A204.1 (cell line): ENCODE results near the gene SKAP1.
A peak's percentile ranks its signal among the peaks of the same experiment; 100 is the strongest.
"Not testable (repeated sequence)": the region's sequence is repeated elsewhere in the genome, so short reads cannot be mapped to it uniquely, and the experiment has no call there.

ENCODE experiments used
- FAIRE-seq: peaks from 2 replicates; lab custom pipeline; 2012; peaks lifted over from hg19 to GRCh38; lab: Jason Lieb, UNC

SKAP1 gene

DNA sequence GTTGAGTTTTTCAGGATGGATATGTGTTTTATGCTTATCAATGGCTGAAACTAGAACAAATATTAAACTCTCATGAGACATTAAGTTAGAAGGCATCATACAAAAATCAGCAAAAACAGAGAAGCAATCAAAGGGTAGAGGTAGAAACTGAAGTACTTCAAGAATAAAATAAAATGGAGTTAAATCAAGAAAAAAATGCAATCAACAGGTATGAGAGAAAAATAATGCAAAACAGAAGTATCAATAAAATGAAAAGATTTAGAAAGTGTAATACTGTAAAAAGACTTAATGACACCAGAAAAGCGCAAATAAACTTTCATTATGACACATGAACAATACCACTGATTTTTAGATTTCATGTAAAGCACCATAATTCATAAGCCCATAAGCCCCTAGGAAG, 112.3 kb downstream of the SKAP1 start:
- FAIRE-seq, result no peak

DNA sequence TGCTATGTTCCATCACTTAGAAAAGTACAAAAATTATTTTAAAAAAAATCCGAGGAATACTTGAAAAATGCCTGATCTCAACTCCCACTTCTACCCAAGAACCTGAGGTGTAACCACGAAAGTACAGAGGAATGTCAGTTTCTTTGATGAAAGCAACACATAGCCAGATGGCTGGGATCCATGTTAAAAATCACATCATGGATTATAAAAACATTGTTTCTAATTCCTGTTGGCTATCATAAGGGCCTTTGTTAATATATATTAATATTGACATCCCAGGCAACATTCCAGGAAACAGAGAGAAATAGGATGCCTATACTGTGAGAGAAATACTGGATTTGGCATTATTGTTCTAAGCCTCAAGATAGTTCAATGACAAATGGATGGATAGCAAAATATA, 115.3 kb downstream of the SKAP1 start:
- FAIRE-seq, result no peak

DNA sequence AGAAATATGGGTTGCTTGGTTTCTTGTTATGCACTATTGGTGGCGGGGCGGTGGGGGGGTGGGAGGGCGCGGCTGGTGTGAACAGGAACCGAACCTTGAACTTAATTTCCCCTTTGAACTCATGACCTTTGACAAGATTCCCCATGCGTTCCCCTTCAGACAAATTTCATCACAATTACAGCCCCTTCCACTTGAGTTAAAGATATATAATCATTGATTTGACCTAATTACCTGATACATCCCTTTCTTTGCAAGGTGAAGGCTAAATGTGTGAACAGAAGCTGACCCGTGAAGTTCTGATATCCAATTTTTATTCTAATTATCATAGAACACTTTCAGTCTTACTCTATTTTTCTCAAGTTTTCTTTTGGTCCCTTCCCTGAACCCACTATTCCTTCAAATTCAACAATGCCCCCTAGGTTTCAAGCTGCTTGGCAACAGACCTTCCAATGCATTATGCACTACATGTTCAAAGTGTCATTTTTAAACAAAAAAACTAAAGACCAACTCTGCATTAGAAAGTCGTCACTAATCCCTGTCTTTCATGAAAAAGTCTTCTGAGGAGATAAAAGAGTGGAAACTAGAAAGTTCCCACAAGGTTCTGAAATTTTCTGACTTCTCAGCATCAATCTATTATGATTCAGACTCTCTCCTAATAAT, 116.8 kb downstream of the SKAP1 start:
- FAIRE-seq, result no peak

DNA sequence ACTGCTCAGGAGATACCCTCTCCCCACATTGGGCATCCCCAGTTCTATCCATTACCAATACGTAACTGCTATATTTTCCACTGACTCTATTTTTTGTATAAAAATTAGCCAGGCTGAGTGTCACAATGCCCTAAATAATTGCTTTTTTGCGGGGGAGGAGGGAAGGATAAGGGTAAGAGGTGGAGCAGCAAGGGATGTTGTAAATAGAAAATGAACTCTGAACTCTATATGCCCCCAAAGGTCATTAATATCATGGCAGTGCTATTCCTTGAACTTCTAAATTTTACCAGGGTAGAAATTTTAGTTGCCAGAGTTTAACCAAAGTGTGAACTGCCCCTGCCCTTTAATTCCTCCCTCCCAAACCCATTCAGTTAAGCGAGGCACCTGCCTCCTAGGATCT, 118.7 kb downstream of the SKAP1 start:
- no peak for FAIRE-seq

DNA sequence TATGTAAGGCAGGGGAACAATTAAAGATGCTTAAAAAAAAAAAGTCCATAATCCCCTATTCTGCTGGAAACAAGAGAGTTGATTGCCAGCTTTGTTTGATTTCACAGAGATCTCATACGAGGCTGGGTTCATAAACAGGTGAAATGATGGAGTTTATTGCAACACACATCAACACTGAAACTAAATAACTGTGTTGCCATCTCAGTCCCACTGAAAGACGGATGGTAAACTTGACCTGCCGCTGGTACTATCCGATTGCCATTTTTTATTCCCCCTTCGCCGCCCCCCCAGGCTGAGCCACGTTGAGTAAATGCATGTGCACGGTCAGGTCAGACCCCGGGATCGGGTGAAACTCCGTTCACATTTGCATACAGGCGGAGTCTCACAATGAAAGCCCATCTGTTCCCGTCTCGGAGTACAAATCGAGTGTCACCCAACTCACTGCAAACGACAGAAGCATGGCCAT, 119.2 kb downstream of the SKAP1 start:
- no peak for FAIRE-seq

DNA sequence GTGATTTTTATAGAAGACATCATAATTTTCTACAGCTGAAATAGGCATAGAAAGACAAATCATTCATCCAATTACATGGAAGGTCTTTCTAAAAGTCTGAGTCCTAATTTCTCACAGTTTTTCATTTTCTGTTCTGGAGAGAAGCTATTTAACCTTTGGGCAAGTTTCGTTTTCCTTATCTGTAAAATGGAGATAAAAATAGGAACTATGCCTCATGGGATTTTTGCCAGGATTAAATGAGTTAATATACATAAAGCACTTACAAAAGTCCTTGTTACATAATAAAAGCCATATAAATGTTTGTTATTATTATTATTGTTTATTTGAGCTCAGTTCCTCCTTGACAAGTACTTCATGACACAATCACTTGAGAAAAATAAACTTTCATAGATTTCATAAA, 121.4 kb downstream of the SKAP1 start:
- no peak for FAIRE-seq

DNA sequence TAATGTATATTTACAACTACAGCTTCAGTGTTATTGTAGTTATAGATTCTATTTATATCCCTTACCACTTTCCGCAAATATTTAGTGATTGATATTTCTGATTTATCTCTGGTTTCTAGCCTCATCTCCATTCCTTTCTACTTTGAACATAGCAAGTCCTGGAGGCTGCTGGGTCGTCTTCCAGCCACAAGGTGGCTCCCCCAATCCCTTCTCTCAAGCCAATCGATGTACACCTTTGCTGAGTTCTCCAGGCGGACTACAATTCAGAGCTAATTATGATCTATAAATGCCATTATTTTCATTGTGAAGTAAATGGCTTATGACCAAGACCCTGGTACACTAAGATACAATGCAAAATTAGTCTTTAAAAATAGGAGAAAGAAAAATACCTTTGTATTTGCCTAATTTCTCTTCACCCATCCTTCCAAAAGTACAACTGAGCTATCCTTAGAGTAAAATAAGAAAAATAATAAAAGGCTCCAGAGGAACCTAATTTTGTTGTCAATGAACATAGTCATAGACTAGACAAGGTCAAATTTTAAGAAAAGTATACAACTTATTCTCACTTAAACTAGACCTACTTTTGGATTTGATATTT, 122.1 kb downstream of the SKAP1 start:
- peak; percentile 27 for FAIRE-seq

DNA sequence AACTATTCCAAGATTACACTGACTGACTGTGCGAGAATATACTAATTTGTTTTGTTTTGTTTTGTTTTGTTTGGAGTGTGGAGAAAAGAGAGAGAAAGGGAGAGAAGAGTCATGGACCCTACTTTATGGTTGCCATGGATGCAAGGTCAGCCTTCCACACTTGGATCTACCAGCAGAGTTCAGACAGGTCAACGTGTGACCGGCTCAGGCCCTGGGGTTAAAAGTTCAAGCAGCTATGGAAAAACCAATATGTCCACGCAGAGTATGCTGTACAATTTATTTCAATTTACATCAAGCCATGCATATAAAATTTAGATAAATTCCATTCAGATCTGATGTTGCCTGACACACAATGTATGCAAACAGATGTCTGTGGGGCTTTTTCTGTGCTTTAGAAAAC, 122.8 kb downstream of the SKAP1 start:
- FAIRE-seq, result no peak

DNA sequence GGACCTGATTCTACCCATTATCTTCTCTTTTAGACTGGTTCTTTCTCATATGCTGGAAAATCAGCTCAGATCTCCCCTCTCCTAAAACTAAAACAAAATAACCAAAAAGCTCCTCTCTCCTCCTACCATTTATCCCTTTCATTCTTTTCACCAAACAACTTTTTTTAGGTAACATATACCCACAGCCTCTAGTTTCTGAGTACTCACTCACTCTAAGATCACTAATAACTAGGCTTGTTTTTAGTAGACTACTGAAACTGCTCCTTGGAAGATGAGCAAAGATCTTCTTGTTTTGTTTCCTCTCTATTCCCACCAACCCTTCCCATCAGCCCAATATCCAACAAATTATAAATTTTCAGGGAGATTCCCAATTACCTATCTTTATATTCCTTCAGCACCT, 129.0 kb downstream of the SKAP1 start:
- FAIRE-seq, result no peak

DNA sequence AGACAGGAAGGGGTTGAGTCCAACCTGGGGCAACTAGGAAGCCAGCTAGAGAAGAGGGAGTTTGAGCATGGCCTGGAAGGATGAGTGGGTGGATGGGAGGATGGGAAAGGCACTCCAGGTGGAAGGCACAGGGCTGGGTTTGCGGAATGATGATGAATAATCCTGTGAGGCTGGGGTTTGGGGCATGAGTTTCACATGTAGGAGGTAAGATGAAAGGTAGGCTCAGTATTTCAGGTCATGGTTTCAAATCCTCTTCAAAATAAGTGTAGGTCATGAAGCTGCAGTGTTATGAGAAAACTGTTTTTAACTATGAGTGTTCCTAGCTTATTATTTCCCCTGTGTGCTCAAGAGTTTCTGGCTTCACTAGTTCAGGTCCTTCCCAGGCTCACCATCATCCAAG, 130.3 kb downstream of the SKAP1 start:
- no peak for FAIRE-seq

DNA sequence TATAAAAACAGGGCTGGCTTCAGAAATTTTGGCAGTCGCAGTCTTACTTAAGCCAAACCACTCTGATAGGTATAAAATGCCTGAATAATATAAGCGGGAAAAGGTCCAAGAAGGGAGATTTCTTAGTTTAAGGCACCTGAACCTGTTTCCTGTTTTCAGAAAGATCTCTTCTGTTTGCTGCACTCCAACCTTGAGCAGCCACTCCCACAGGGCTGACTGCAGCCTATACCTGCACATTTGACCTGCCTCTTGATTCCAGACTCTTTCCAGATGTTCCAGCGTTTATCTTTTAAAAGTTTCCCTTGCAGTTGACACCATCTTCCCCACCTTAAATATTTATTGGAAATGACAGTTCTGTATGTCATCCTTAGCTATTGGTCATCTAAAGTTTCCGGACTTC, 132.2 kb downstream of the SKAP1 start:
- FAIRE-seq, result no peak

DNA sequence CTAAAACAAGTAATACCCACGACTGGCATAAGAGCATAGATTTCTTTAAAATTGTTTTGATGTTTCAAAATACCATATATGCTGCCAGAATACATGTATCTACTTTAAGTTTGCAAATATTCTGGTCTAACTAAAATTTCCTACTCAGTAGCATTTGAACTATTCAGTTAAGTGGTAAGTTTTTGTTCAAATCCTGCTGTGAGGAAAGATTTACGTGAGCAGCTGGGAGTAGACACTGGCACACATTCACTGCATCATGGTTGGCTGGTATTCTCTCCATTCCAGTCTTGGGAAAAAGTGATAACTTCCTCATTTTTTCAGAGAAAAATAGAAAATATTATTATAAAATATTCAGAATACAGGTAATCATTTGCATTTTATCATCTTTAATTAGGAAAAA, 133.6 kb downstream of the SKAP1 start:
- FAIRE-seq, result no peak

DNA sequence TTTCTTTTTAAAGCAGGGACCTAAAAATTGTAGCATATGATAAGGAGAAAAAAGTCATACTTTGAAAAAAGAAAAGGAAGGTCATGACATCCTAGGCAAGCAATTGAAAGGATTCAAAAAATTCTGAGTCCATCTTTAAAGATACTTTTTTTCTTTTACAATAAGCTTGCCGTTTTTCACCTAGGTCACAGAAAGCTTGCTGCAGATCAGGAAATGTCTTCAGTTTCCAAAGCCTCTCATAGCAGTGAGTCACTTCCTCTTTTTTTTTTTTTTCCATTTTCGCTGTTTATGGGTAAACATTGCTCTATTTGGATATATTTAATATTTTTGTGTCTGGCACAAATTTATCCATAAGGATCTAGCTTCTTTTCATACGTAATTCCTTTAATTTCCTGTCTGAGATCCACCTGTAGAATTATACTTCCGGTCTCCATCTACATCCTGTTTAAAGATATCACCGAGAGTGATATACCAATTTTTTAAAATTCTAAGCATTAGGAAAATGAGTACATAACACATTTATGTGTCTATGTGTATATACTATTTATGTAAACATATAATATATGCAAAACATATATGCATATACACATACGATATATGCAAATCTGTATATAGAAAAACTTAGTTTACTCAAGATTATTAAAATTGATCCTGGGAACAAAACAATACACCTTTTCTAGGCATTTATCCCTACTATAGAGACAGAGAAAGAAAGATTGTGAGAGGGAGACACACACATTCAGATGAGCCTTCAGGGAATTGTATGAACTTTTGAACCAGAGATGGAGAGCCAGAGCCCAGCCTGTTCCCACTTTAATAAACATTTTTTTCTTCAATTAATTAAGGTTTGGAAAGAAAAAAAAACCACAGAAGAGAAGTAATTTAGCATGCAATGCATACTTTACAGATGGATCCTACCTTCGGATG, 134.4 kb downstream of the SKAP1 start:
- no peak for FAIRE-seq

DNA sequence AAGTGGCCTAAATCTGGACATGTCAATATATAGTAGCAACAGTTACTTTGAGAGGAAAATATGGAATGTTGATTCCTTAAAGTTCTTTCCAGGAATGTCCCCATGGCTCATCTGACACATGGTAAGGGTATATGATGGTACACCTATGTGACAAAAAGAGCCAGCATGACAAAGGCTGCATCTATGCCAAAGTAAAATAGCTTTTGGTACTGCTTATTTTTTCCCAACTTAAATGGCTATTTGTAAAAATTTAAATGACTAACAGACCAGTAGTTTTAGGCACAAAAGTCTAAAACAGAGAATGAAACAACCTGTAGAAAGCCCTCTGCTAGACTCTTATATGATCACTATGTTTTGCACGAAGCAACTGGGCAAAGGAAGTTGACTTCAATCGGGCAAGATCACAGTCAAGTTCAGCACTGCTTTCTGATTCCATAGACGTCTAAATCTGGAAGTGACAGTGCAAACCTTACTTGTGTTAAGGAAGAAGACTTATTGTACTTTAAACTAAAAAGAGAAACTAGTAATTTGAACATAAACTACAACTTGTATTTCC, 135.1 kb downstream of the SKAP1 start:
- no peak for FAIRE-seq

DNA sequence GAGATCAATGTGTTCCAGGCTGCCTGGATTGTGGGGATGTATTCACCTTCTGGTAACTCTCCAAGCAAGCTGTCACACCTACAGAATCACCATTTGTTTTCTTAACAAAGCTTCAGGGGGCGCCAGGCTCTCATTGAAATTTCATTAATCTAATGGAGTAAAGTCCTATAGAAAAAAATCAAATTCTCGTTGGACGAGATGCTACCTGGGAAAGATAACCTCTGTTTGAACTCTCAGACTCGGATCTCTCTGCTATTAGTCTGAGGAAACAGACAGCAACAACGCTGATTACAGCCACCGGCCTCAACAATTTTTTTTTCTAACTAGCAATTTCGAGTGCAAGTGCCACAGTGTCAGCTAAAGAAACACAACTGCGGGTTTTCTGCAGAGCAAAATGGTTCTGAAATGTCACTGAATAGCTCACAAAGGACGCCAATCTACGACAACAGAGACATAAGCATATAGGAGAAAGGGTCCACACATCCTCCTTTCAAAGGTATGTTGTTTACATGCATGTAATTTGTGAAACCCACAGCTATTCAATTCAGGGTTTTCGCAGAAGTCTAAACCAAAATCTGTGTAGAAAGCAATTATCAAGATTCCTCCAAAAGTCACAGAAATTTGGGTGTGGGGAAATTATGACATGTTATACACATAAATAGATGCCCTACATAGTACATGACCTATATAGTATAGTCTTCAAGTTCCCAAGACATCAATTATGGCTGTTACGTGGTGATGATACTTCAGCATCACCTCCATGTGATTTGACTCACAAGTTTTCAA, 135.8 kb downstream of the SKAP1 start:
- no peak for FAIRE-seq

DNA sequence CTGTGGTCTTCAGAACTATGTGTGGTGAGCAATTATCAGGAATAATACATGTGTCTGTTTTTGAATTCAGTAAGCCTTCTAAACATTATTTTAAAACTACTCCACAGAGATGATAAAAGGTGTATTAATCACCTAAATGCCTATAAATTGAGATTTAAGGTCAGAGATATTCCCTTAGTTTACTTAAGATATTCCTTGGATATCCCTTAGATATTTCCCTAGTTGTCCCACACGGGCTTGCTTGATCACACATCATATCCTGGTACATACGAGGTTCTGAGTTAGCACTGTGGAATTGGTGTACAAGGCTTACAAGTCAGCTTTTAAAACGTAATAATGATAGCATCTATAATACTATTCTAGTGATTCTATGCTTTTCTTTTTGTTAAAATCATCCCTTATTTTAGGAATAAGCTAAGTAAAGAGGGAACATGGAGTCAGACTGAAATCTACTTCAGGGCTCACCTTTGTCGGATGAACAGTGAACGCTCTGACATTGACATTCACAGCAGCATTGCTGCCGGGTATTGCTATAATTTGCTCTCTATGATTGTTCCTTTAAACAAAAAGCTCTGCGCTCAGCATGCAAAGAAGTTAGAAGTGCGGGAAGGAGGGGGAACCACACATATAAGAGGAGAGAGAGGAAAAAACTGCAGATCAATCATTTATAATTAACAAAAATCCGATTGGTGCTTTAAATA, 136.5 kb downstream of the SKAP1 start:
- no peak for FAIRE-seq

DNA sequence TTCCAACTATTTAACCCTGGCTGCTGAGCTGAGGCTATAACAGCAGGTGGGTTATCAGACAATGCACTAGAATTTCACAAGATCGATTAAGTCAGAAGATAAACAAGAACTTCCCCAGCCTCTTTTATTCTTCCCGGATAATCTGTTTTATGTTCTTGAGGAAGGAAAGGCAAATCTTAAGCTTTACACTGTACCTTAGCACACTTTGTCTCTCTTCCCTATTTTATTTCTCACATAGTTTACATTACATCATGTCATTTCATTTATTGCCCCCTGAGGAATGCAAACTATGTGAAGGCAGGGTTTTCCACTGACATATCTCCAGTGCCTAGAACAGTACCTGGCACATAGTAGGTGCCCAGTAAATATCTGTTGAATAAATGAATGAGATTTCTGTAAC, 139.6 kb downstream of the SKAP1 start:
- no peak for FAIRE-seq

DNA sequence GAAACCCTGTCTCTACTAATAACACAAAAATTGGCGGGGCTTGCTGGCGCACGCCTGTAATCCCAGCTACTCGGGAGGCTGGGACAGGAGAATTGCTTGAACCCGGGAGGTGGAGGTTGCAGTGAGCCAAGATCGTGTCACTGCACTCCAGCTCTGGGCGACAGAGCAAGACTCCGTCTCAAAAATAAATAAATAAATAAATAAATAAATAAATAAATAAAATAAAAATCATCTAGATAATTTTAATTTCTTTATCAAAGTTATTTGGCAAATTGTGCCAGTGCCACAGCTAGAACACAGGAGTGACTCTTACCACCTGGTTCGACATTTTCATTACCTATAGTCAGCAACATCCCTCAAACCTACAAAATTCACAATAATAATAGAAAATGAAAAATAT, 143.1 kb downstream of the SKAP1 start:
- FAIRE-seq, result not testable (repeated sequence)

DNA sequence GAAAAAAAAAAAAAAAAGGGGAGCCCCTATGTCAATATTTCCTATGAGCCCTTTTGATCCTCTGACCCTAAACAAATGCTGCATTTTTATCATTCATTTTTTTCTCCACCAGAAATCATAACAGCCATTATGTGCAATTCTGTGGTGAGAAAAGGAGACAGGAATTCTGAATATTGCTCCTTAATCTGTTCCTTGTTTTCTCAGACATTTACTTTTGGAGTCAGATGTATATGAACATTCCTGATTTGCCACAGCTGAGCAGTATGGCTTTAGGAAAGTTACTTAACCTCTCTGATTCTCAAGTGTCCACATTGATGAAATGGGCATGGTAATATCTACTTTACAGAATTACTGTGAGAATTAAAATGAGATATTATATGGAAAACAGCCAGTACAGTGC, 144.4 kb downstream of the SKAP1 start:
- FAIRE-seq, result no peak

DNA sequence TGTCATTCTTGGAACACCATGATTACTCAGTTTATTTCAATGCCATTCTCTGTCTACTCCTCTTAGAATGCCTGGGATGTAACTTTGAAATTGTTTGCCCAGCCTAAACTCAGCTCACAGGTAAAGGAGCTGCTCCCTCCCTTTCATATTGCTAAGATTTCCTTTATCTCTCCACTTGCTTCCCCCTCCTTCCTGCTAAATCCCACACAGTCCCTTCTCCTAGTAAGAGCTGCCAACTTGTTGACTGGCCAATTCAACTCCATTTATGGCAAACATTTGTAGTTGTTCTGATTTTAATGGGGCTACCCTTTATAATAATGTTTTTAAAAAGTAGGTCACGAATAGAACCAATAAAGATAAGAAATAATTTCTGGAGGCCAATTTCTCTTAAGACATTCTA, 146.1 kb downstream of the SKAP1 start:
- no peak for FAIRE-seq

DNA sequence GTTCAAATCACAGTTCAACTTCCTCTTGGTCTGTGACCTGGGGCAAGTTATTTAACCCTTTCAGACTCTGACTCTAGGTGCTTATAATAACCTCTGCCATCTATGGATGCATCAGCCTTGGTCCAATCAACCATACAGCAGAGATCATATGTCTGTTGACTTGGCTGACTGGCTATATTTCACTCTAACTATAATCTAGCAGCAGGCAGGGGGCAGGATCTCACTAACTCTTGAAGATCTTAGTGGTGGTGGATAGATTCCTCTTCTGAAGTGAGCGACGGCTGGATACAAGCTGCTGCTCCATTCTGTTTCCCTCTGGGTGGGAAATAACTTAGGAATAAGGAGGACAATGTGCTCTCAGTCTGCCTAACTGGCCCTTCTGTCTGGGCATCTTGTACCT, 146.6 kb downstream of the SKAP1 start:
- no peak for FAIRE-seq

DNA sequence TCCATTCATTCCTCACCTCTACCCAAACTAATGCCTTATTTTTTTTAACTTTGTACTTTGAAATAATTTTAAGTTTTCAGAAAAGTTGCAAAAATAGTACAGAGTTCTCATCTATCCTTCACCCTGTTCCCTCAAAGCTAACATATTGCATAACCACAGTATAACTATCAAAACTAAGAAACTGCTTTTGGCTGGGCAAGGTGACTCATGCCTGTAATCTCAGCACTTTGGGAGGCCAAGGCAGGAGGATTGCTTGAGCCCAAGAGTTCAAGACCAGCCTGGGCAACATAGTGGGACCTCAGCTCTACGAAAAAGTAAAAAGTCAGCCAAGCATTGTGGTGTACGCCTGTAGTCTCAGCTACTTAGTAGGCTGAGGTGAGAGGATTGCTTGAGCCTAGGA, 147.7 kb downstream of the SKAP1 start:
- no peak for FAIRE-seq
